Adrenal gland (tissue), 5 donors: ENCODE results near the gene BMPR1B.

Source experiments
- POLR2A ChIP-seq, 2 donors: fragments of 450-650 bp; IDR thresholded peaks; one replicate each; pipeline ENCODE4 v1.6.1; 2017; ENCODE audit warnings: antibody characterized with exemption in 2 of 2, mild to moderate bottlenecking in 2 of 2, moderate library complexity in 1 of 2
- TF ChIP-seq, protein P1 (sequence below), 6 experiments: fragments of 450-650 bp in 4 of 6; fragments of 200-600 bp in 2 of 6; sonication (generic) in 1 of 6; IDR thresholded peaks; 1 replicate in 5 of 6; 2 replicates in 1 of 6; pipeline versions ENCODE4 v1.5.1 to v1.8.0; 2016 to 2021; ENCODE audit warnings: antibody characterized with exemption in 6 of 6, mild to moderate bottlenecking in 2 of 6, moderate library complexity in 1 of 6
- donor health status: DM: no; HTN: no; CAD: no.

DNA sequence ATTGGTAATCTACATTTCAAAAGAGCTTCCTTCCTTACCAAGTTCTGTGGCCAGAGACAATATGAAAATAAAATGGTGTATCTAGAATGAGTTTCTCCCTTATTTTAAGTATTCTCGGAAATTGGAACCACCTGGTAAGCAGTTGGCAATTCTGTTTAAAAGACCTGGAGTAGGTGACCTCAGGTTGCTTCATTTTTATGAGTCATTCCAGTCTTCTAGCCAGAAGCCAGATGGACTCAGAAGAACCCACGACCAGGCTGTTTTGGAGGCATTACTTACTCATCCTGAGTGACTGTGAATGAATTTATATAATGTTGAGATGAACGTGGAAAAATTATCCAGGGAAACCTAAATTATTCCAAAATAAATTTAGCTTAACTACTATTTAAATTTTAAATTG lies 9.1 kb downstream of the BMPR1B start:
- TF ChIP-seq, protein P1, sequence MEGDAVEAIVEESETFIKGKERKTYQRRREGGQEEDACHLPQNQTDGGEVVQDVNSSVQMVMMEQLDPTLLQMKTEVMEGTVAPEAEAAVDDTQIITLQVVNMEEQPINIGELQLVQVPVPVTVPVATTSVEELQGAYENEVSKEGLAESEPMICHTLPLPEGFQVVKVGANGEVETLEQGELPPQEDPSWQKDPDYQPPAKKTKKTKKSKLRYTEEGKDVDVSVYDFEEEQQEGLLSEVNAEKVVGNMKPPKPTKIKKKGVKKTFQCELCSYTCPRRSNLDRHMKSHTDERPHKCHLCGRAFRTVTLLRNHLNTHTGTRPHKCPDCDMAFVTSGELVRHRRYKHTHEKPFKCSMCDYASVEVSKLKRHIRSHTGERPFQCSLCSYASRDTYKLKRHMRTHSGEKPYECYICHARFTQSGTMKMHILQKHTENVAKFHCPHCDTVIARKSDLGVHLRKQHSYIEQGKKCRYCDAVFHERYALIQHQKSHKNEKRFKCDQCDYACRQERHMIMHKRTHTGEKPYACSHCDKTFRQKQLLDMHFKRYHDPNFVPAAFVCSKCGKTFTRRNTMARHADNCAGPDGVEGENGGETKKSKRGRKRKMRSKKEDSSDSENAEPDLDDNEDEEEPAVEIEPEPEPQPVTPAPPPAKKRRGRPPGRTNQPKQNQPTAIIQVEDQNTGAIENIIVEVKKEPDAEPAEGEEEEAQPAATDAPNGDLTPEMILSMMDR (IDR thresholded peaks at IDR 0.05), result no peak
- TF ChIP-seq POLR2A (IDR thresholded peaks at IDR 0.05), result no peak
